ENCODE results near the gene APOL1. TPM values are rescaled to one million over a fixed set of nuclear protein-coding genes. Genes with fewer than 3 reads are reported as not detected.
A peak's percentile ranks its signal among the peaks of the same experiment; 100 is the strongest.
"Not testable (repeated sequence)": the region's sequence is repeated elsewhere in the genome, so short reads cannot be mapped to it uniquely, and the experiment has no call there.

APOL1 gene
- total RNA-seq, 2 donors from 2014 or later, result 39.9 to 69.3 TPM

DNA sequence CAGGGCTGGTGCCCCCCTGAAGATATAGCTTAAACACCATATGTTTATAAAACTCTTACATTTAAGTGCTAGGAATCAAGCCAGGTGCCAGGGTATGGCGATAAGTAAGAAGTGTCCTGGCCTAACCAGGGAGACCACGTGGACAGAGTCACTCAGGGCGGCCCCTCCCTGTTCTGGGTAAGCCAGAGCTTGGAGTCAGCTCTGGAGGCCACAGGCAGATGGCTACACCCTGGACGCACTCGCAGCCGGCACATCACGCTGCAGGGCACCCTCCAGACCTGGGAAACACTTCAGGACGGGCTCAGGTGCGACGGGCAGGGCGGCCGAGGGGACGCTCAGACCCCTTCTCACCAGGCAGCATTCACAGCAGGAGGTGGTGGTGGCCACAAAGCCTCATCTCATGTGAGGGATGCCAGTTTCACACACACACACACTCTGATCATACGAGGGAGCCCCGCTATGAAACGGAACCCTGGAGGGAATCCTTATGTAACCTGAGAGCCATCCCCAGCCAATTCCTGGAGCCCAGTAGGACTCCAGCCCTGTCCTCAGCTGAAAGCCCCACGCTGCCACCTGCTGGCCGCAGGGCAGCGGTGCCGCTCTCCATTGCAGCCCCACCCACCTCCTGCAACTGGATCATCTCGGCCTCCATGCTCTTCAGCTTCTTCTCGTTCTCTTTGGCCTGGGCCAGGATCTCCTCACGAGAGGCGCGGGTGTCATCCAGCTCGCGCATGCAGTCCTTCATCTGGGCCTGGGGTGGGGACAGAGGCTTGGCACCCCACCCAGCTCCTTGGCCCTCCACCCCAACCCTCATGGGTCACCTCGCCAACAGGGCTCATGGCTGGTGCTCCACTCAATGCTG is 33.4 kb downstream of the APOL1 start:
- intact Hi-C loops (cut with DNase I), result no loop called here
- peak; percentile 93 for DNase-seq (ENCODE audit: low spot score)

DNA sequence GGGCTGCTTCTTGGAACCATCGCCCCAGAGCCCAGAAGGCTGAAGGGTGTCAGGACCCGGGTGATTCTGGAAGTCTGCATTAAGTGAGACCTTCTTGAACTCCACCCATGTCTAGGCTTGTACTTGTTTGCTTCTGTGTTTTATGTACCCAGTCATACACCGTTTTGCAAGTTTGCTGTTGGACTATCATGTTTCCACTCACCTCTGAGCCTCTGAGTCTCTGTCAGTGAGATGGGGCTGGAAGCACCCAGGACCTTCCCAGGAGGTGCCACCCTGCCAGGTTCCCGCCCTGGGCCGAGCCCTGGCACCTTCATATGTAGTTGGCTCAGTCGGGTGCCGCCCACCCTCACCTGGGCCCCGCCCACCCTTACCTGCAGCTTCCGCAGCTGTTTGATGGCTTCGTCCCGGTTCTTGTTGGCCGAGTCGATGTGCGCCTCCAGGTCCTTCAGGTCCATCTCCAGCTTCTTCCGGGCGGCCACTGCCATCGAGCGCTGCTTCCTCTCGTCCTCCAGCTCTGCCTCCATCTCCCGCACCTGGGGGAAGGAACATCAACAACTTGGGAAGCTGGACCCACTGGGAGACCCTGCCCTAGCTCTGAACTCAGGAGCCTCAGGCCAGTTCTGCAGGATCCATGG is 35.1 kb downstream of the APOL1 start:
- intact Hi-C loops (cut with DNase I), result no loop called here
- DNase-seq (ENCODE audit: low spot score), result peak; percentile 81

DNA sequence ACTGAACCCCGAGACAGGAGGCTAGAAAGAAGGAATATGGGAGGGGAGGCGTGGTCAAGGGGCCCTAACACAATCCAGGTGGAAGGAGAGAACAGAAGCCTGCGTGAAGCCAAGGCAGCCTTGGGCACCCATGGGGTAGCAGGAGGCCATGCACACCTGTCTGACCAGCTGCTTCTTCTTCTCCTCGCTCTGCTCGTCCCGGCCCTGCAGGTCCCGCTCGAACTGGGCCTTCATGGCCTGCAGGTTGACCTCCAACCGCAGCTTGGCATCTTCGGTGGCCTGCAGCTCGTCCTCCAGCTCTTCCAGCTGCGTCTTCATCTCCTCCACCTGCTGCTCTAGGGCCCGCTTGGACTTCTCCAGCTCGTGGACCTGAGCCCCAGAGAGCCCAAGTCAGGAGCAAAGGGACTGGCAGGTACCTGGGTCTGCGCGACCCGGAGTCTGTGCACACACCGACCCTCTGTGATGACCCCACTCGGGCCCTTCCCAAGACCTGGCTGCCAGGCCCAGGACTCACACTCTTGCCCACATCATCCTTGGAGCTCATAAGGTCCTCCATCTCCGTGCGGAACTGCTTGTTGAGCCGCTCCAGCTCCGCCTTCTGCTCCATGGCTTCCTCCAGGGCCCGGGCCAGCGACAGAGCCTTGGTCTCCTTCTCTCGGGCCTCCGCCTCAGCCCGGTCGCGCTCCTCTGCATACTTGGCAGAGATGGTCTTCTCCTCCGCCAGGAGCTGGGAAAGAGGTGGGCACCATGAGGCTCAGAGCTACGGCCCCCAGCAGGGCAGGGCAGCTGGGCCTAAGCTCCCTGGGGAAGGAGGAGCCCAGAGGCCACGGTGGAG is 35.9 kb downstream of the APOL1 start:
- peak; percentile 74 for DNase-seq (ENCODE audit: low spot score)
- intact Hi-C loops (cut with DNase I), result no loop called here

DNA sequence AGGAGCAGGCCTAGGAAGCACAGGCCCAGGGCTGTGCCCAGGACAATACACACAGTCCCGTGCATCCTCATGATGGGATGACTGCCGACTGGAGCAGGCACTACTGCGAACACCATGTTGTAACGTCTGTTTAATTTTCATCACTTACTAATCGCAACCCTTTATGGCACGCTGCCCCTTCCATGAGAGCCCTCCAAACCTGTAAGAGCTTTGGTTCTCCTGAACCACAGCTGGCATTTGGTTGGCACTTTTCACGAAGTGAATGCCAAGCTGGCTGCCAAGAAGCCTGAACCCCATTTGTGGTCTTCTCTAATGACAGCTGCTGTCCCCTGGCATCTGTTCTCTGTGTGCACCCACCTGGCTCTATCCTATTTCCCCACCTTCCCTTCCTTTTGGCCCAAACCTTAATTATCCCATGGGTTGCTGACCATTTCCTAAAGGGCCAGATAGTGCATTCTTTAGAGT is 36.5 kb downstream of the APOL1 start:
- intact Hi-C loops (cut with DNase I), result no loop called here
- peak; percentile 70 for DNase-seq (ENCODE audit: low spot score)

DNA sequence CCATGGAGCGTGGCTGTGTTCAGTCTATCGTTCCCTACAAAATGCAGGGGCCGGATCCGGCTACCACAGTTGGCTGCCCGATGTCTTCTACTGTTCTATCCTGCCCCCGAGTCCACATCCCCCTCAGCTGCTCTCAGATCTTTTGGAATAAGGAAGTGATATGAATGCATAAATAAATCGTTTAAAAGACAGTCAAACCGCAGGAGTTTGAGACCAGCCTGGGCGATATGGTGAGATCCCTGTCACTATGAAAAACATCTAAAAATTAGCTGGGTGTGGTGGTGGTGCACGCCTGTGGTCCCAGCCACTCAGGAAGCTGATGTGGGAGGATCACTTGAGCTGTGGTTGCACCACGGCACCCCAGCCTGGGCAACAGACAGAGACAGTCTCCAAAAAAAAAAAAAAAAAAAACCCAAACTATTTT is 37.0 kb downstream of the APOL1 start:
- DNase-seq (ENCODE audit: low spot score), result peak; percentile 25

DNA sequence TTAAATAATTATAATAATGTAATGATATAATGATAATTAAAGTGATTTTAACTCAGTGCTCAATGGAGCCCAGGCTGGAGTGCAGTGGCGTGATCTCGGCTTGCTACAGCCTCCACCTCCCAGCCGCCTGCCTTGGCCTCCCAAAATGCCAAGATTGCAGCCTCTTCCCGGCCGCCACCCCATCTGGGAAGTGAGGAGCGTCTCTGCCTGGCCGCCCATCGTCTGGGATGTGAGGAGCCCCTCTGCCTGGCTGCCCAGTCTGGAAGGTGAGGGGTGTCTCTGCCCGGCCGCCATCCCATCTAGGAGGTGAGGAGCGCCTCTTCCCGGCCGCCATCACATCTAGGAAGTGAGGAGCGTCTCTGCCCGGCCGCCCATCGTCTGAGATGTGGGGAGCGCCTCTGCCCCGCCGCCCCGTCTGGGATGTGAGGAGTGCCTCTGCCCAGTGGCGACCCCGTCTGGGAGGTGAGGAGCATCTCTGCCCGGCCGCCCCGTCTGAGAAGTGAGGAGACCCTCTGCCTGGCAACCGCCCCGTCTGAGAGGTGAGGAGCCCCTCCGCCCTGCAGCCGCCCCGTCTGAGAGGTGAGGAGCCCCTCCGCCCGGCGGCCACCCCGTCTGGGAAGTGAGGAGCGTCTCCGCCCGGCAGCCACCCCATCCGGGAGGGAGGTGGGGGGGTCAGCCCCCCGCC is 37.6 kb downstream of the APOL1 start:
- DNase-seq (ENCODE audit: low spot score), result peak; percentile 67
- intact Hi-C loops (cut with DNase I), result not testable (repeated sequence)

More for the DNA sequence above, 37.0 kb downstream of the APOL1 start:
- intact Hi-C loops (cut with DNase I), result not testable (repeated sequence)

DNA sequence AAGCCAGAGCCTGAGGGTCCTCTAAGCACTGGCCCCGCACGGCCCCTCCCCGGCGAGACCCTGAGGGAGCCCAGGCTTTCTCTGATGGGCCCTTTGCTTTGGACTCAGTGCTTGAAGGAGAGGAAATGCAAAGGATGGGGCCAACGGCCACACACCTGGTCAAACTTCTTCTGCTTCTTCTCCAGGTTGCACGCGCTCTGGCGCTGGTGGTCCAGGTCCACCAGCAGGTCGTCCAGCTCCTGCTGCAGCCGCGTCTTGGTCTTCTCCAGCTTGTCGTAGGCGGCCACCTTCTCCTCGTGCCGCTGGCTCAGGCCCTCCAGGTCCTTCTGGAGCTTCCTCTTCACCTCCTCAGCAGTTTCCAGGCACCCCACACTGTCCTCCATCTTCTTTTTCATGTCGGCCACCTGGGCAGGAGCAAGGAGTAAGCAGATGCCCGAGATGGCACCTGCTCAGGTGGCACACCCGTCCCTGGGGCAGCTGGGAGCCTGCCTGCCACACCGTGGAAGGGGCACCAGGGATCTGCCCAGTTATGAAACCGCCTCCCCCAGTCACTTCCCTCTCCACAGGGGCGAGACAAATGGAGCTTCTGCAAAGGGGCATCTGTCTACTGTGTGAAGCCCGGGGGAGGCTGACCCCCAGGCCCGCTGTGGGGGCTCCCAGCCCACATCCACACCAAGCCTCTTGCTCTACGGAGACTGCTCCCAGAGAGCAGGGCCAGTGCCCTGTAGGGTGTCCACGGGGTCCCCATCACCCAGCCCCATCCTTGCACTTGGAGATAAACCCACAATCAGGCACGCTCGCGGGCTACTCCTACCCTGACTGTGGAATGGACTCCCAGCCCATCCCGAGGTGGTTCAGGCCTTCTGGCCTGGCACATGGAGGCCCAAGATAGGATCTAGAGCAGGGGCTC is 39.2 kb downstream of the APOL1 start:
- DNase-seq (ENCODE audit: low spot score), result peak; percentile 63
- intact Hi-C loops (cut with DNase I), result no loop called here

DNA sequence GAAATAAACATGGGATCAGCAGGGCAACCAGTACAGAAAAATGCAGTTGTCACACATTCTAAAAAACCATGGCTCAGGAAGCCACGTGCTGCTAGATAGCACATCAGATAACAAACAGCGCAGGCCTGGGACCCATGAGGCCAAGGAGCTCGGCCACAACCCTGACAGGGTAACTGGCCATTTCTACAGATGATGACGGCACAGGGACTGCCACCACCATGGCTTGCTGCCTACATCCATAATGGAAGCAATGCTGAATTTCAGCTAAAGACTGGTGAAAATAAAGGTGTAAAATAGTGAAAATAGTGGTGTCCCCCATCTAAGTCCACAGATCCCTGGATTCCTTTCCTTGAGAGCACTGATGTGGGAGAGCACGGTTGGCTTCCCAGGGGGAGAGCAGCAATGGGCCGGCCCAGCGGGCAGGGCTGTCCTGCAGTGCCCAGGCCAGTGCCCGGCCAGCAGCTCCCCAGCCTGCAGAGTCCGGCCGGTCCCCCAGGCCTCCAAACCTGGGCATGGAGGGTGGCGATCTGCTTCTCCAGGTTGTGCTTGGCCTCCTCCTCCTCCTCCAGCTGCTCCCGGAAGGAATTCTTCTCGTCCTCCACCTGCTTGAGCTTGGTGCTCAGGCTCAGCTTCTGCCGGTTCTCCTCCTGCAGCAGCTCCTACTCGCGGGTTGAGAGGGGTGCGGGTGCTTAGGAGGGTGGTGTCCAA is 40.0 kb downstream of the APOL1 start:
- intact Hi-C loops (cut with DNase I), result no loop called here
- DNase-seq (ENCODE audit: low spot score), result peak; percentile 74

DNA sequence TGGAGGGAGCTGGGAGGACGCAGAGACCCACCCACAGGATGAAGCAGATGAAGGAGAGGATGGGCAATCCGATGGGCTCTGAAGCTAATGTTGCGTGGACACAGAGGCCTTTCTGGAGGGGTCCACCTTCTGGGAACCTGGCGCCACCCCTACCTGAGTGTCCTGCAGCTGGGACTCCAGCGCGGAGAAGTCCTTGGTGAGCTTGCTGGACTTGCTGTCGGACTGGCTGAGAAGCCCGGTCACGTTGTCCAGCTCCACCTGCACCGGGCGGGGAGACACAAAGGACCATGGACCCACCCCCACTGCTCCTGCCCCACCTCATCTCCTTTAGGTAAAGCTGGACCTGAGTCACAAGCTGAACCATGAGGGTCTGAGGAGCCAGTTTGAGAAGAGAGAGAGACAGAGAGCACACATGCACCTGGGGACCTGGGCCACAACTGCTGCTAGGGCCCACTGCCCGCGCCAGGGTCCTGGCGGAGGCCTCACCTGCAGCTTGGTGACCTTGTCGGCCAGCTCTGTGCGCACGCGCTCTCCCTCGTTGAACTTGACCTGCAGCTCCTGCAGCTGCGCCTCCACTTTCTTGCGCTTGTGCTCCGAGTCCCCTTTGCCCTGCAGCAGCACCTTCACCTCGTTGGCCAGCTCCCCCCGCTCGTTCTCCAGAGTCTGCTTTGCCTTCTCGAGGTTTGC is 40.8 kb downstream of the APOL1 start:
- DNase-seq (ENCODE audit: low spot score), result peak; percentile 61

DNA sequence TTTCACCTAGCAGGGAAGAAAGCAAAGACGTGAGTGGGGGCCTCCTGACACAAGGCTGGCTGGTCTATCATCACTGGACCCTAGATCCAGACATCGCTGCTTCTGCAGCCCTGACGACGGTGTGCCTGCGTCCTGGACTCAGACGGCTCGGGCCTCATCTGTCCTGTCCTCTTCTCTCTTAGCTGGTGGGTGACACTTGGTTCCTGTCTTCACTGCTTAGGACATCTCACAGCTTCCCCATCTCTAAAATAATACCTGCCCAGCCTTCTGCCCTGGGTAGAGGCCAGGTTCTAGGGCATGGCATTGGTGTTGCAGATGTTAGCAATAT is 41.3 kb downstream of the APOL1 start:
- intact Hi-C loops (cut with DNase I), result no loop called here
- DNase-seq (ENCODE audit: low spot score), result no peak

More for the DNA sequence above, 40.8 kb downstream of the APOL1 start:
- intact Hi-C loops (cut with DNase I), result no loop called here

DNA sequence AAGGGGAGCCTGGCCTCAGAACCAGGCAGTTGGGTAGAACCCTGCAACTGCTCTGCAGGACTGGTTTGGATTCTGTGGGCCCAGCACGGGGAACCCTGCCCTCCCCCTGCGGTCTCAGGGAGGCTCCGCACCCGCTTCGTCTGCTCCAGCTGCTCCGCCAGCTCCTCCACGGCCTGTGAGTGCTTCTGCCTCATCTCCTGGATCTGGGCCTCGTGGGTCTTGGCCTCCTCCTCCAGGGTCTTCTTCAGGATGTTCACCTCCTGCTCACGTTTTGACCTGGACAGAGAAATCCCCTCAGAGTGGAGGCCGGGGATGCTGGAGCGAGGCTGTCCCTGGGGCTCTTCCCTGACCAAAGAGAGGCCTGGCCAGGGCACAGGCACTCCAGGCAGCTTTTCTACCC is 41.9 kb downstream of the APOL1 start:
- intact Hi-C loops (cut with DNase I), result no loop called here
- peak; percentile 76 for DNase-seq (ENCODE audit: low spot score)

DNA sequence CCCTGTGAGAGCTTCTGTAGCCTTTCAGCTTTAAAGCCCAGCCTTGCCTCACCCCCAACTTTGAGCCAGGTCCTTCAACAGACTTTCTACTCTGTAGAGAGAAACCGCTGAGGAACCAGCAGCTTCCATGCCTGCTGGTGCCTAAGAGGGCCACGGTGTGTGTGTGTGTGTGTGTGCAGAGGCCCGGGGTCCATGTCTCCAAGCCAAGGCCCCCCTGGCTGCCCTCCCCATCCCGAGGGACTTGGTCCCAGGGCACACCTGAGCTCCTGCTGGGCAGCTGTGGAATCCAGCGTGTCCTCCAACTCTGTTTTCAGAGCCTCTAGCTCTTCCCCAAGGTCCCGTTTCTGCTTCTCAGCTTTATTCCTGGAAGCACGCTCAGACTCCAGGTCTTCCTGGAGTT is 42.3 kb downstream of the APOL1 start:
- no peak for DNase-seq (ENCODE audit: low spot score)
- intact Hi-C loops (cut with DNase I), result no loop called here

DNA sequence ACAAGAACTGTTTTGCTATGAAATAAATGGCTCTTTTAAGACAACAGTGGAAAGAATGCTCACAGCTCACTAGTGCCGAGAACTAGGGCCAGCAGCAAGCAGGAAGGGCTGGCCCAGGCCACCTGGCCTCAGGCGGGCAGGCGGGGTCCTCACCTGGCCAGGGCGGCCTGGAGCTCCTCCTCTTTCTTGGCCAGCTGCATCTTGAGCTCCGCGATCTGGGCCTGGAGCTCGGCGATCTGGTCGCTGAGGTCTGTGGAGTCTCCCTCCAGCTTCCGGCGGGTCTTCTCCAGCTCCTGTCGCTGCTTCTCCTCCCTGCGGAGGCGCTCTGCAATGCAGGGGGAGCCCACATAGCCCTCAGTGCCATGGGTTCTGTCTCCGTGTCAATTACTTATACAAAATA is 43.8 kb downstream of the APOL1 start:
- intact Hi-C loops (cut with DNase I), result no loop called here
- no peak for DNase-seq (ENCODE audit: low spot score)

DNA sequence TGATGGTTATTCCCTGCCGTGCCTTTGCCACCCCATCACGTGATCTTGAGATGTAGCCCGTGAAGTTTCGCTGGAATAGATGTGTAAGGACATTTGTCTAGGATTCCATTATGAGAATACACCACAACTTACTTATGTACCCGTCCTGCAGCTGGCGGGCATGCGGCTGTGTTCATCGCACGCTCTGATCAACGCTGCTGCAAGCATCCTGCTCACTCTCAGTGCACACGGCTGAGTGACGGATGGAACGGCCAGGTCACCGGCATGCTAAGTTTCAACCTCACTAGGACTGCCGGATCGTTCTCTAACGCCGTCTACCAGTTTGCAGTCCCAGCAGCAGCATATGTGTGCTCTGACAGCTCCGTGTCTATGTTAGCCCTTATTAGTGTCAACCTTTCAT is 44.6 kb downstream of the APOL1 start:
- no peak for DNase-seq (ENCODE audit: low spot score)
- intact Hi-C loops (cut with DNase I), result no loop called here

DNA sequence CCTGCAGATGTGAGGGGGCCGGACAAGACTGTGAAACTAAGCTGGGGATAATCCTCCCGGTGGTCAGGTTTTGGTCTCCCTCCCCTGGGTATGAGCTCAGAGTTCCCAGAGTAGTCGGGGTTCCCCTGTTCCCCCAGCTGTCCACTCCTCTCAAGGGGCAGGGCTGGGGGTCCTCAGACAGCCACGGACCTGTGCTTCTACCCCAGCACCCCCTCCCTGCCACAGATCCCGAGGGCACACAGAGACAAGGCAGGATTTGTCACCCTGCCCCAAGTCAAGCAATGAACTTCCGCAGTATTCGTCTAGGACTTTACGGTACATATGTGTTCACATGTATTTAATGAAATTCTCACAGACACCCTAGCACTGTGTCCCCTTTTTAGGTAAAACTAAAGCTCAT is 45.2 kb downstream of the APOL1 start:
- intact Hi-C loops (cut with DNase I), result no loop called here
- DNase-seq (ENCODE audit: low spot score), result no peak

DNA sequence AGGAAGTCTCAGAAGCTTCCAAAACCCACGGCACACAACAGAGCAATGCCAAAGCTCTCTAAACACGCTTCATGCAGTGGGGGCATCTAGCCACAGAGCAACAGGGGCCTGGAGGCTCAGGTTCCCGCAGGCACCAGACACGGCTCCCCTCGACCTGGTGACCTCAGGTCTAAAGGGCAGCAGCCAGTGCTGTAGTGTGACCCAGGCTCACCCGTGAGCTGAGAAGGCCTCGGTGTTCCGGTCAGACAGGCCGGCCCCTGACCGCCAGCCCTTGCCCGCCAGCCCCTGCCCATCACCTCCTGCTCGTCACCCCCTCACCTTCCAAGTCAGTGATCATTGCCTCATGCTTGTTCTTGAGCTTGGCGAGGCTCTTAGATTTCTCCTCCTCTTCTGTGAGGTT is 45.7 kb downstream of the APOL1 start:
- DNase-seq (ENCODE audit: low spot score), result no peak
- intact Hi-C loops (cut with DNase I), result no loop called here

DNA sequence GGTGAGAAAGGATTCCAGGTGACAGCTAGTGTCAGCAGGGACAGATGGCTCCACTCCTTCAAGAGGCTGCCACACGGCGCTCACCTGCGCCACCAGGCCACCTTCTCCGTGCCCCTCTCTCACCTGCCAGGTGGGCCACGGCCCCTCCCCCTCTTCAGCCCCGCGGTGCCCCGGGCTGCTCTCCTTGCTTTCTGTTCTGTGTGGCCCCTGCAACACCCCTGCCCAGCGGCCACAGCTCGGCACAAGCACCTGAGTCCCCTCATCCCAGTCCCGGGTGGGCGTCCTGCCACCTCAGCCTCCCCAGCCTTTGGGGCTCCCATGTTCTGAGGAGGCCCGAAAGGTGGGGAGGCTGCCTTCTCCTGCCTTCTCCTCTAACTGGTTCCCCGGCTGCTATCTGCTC is 46.4 kb downstream of the APOL1 start:
- no peak for DNase-seq (ENCODE audit: low spot score)
- intact Hi-C loops (cut with DNase I), result no loop called here
